ENCODE measurements around the gene SAMD4B.

SAMD4B gene

DNA sequence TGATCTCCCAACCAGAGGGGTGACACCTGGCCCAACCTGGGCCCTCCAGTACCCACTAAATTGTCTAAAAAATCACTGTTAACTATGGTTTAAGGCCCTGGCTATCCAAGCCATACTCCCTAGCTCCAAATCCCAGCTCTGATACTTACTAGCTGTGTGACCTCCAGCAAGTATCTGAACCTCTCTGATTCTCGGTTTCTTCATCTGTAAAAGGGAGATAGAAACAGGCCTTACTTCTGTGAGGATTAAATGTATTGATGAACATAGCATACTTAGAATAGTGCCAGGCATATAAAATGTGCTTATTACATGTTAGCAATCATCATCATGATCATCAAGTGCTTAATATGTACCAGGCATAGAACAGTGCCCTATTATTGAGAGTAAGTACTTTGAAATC, 26.3 kb upstream of the SAMD4B start:
- DNase-seq (ENCODE audit: low read depth): no peak
- TF ChIP-seq, protein P1, sequence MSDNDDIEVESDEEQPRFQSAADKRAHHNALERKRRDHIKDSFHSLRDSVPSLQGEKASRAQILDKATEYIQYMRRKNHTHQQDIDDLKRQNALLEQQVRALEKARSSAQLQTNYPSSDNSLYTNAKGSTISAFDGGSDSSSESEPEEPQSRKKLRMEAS (IDR thresholded peaks at IDR 0.05; ENCODE audit: low read depth, low read length): no peak
- TF ChIP-seq MYC (IDR thresholded peaks at IDR 0.05; ENCODE audit: low read depth, low read length): no peak
- TF ChIP-seq, protein P2, sequence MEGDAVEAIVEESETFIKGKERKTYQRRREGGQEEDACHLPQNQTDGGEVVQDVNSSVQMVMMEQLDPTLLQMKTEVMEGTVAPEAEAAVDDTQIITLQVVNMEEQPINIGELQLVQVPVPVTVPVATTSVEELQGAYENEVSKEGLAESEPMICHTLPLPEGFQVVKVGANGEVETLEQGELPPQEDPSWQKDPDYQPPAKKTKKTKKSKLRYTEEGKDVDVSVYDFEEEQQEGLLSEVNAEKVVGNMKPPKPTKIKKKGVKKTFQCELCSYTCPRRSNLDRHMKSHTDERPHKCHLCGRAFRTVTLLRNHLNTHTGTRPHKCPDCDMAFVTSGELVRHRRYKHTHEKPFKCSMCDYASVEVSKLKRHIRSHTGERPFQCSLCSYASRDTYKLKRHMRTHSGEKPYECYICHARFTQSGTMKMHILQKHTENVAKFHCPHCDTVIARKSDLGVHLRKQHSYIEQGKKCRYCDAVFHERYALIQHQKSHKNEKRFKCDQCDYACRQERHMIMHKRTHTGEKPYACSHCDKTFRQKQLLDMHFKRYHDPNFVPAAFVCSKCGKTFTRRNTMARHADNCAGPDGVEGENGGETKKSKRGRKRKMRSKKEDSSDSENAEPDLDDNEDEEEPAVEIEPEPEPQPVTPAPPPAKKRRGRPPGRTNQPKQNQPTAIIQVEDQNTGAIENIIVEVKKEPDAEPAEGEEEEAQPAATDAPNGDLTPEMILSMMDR (IDR thresholded peaks at IDR 0.05; ENCODE audit: low read depth, low read length): no peak
- TF ChIP-seq POLR2A (IDR thresholded peaks at IDR 0.05; ENCODE audit: extremely low read depth, insufficient read length): no peak
- H3K4me3 ChIP-seq (ENCODE audit: low read depth, low read length): no peak overlapping the region

DNA sequence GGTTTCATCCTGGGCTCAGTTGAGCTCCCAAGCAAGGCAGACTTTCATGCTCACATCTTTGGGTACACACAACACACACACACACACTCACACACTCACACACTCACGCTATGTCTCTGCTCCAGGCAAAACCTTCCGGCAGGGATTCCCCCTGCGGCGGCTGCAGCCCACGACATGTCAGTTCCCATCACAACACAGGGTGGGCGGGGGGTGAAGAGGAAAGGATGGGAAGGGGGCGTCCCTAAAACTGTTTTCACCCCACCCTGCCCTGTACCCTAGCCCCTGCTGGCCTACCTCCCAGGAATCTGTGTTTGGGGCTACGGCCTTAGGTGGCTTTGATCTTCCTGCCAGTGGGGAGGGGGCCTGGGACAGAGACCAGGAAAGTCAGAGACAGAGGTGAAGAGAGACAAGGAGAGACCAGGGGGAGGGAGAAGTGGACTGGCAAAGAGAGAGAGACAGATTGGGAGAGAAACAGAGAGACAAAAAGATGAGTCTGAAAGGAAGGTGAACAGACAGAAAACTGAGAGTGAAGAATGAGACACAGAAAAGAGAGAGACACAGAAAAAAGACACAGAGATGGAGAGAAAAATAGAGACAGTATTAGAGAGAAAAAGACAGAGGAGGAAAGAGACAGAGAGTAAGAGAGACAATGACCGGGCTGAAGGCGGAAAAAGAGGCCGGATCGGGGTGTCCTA, 25.4 kb upstream of the SAMD4B start:
- DNase-seq (ENCODE audit: low read depth): no peak
- TF ChIP-seq, protein P1 (IDR thresholded peaks at IDR 0.05; ENCODE audit: low read depth, low read length): no peak
- TF ChIP-seq, protein P2 (IDR thresholded peaks at IDR 0.05; ENCODE audit: low read depth, low read length): no peak
- TF ChIP-seq POLR2A (IDR thresholded peaks at IDR 0.05; ENCODE audit: extremely low read depth, insufficient read length) (no peak), MYC (IDR thresholded peaks at IDR 0.05; ENCODE audit: low read depth, low read length) (no peak)

DNA sequence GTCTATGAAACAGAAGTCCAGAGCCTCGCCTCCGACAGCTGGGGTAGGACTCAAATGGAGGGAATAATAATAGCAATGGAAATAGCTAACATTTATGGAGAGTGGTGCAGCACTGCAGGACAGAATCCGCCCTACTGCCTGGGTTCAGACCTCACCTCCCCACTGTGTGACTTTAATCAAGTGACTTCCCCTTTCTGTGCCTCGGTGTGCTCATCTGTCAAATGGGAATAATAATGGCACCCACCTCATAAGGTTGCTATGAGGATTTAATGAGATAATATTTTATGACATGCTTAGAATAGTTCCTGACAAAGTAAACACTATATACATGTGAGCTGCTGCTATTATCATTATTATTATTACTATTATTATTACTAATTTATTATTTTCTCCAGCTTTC, 24.7 kb upstream of the SAMD4B start:
- DNase-seq (ENCODE audit: low read depth): no peak
- H3K4me3 ChIP-seq (ENCODE audit: low read depth, low read length): no peak overlapping the region
- no peak for TF ChIP-seq MYC (IDR thresholded peaks at IDR 0.05; ENCODE audit: low read depth, low read length)
- TF ChIP-seq, protein P2 (IDR thresholded peaks at IDR 0.05; ENCODE audit: low read depth, low read length): no peak
- TF ChIP-seq, protein P1 (IDR thresholded peaks at IDR 0.05; ENCODE audit: low read depth, low read length): no peak
- no peak for TF ChIP-seq POLR2A (IDR thresholded peaks at IDR 0.05; ENCODE audit: extremely low read depth, insufficient read length)

More for the DNA sequence above, 25.4 kb upstream of the SAMD4B start:
- no peak overlapping the region for H3K4me3 ChIP-seq (ENCODE audit: low read depth, low read length)

DNA sequence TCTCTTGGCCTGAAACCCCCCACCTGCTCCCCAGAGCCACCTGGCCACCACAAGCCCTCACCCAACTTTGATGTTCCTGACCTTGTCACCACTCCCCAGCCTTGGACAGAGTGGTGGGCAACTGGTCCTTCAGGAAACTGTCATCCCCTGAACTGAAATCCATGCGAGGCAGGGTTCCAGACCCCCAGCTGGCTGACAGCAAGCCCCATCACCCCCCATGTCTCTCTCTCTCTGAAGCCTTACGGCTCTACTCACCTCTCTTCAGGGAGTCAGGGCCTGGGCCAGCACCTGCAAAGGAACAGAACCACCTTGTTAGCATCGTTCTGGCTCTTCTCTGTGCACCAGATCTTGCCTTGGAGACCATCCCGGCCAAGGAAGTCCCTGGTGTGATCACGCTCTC, 24.1 kb upstream of the SAMD4B start:
- no peak overlapping the region for H3K4me3 ChIP-seq (ENCODE audit: low read depth, low read length)
- DNase-seq (ENCODE audit: low read depth): no peak
- TF ChIP-seq, protein P1 (IDR thresholded peaks at IDR 0.05; ENCODE audit: low read depth, low read length): no peak
- TF ChIP-seq, protein P2 (IDR thresholded peaks at IDR 0.05; ENCODE audit: low read depth, low read length): no peak
- TF ChIP-seq POLR2A (IDR thresholded peaks at IDR 0.05; ENCODE audit: extremely low read depth, insufficient read length) (no peak), MYC (IDR thresholded peaks at IDR 0.05; ENCODE audit: low read depth, low read length) (no peak)

DNA sequence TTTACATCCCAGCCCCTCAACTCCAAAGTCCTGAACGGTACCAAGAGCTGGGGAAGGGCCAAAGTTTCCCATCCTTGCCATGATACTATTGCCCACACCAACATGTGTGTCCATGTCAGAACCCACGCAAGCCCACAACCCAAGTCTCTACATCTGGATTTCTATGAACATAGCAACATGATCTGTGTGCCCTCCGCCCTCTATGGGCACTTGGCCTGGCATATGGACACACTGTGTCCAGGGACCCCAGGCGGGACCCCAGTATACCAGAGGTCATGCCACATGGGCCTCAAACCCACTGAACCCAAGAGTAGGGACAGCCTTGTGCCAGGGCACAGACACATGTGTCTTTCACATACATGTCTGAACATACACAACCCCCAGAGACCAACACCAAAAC, 23.5 kb upstream of the SAMD4B start:
- H3K4me3 ChIP-seq (ENCODE audit: low read depth, low read length): no peak overlapping the region
- no peak for DNase-seq (ENCODE audit: low read depth)
- TF ChIP-seq, protein P2 (IDR thresholded peaks at IDR 0.05; ENCODE audit: low read depth, low read length): no peak
- TF ChIP-seq MYC (IDR thresholded peaks at IDR 0.05; ENCODE audit: low read depth, low read length) (no peak), POLR2A (IDR thresholded peaks at IDR 0.05; ENCODE audit: extremely low read depth, insufficient read length) (no peak)
- TF ChIP-seq, protein P1 (IDR thresholded peaks at IDR 0.05; ENCODE audit: low read depth, low read length): no peak

Measured in NB4 (cell line).